Measurements from ENCODE around the gene SLC17A7.
A peak's percentile ranks its signal among the peaks of the same experiment; 100 is the strongest.

DNA sequence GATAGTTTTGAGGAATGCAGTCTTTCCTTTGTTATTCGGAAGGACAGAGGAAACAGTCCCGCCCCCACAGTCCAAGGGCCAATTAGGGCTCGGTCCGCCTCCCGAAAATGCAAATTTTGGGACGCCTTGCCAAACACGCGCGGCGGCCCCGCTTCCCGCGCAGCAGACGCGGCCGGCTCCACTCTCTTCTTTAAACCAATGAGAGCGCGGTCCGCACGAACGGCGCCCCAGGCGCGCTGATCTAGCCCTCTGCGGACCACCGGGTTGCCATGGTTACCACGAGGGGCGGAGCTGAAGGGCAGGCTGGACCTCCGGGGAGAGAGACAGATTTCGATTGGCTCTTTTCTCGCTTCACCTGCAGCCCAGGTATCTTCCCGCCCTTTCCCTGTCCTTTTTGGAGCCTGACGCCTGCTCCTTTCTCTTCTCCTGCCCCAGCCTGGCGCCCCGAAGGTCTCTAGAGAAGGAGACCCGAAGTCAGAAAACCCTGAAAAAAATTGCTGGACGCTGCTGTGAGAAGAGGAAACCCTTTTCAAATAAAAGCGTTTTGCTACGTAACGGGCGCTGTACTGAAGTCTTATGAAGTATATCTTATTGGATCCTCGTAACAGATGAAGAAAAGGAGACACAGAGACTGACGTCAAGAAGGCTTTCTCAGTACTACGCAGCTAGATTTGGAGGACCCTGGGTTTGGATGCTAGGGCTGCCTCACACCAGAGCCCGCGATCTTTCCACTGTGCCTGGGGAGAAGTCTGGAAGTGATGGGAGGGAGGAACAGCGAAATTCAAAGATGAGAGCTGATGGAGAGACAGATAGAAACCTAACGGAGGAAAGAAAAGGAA is 20.1 kb downstream of the SLC17A7 start:
- TF ChIP-seq POLR2A (IDR thresholded peaks at IDR 0.05; ENCODE audit: control extremely low read depth in 1 of 2, low read depth in 2 of 2, low read length in 2 of 2) (no peak), EZH2 (IDR thresholded peaks at IDR 0.05; ENCODE audit: low read depth, low read length, severe bottlenecking) (no peak), POLR2AphosphoS5 (IDR thresholded peaks at IDR 0.05; ENCODE audit: low read depth, low read length) (no peak), EP300 (IDR thresholded peaks at IDR 0.05; ENCODE audit: borderline replicate concordance in 1 of 2, low read depth in 2 of 2, low read length in 2 of 2) (no peak), SIX5 (IDR thresholded peaks at IDR 0.05; ENCODE audit: low read depth, low read length) (no peak), NANOG (IDR thresholded peaks at IDR 0.05; ENCODE audit: insufficient read depth, low read depth, low read length, poor library complexity, severe bottlenecking) (no peak), KDM5A (IDR thresholded peaks at IDR 0.05; ENCODE audit: low read length) (no peak), MAFK (IDR thresholded peaks at IDR 0.05; ENCODE audit: low read depth, low read length) (no peak), SIN3A (conservative IDR thresholded peaks at IDR 0.05 in 1 of 2, IDR thresholded peaks at IDR 0.05 in 1 of 2; ENCODE audit: low read depth in 1 of 2, low read length in 2 of 2) (no peak)
- TF ChIP-seq, protein P1, sequence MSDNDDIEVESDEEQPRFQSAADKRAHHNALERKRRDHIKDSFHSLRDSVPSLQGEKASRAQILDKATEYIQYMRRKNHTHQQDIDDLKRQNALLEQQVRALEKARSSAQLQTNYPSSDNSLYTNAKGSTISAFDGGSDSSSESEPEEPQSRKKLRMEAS (IDR thresholded peaks at IDR 0.05) = peak; percentile 92
- TF ChIP-seq, protein P2, sequence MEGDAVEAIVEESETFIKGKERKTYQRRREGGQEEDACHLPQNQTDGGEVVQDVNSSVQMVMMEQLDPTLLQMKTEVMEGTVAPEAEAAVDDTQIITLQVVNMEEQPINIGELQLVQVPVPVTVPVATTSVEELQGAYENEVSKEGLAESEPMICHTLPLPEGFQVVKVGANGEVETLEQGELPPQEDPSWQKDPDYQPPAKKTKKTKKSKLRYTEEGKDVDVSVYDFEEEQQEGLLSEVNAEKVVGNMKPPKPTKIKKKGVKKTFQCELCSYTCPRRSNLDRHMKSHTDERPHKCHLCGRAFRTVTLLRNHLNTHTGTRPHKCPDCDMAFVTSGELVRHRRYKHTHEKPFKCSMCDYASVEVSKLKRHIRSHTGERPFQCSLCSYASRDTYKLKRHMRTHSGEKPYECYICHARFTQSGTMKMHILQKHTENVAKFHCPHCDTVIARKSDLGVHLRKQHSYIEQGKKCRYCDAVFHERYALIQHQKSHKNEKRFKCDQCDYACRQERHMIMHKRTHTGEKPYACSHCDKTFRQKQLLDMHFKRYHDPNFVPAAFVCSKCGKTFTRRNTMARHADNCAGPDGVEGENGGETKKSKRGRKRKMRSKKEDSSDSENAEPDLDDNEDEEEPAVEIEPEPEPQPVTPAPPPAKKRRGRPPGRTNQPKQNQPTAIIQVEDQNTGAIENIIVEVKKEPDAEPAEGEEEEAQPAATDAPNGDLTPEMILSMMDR (IDR thresholded peaks at IDR 0.05; ENCODE audit: control extremely low read depth in 1 of 3, insufficient read depth in 1 of 3, low read depth in 1 of 3, low read length in 3 of 3) = no peak
